Ishikawa (cell line): Measurements from ENCODE around the gene GATA1.

Experiments
- CEBPB ChIP-seq: IDR thresholded peaks from 2 replicates; pipeline ENCODE4 v1.6.1; 2012
- EGR1 ChIP-seq: IDR thresholded peaks from 2 replicates; pipeline ENCODE4 v1.6.1; 2012
- MAX ChIP-seq: IDR thresholded peaks from 2 replicates; pipeline ENCODE4 v1.6.1; 2012
- REST ChIP-seq: IDR thresholded peaks from 2 replicates; pipeline ENCODE4 v1.6.1; 2012; ENCODE audit warnings: low read depth, mild to moderate bottlenecking
- TAF1 ChIP-seq: IDR thresholded peaks from 2 replicates; pipeline ENCODE4 v1.6.1; 2012; ENCODE audit warnings: low read depth, mild to moderate bottlenecking
- ZBTB7A ChIP-seq: IDR thresholded peaks from 2 replicates; pipeline ENCODE4 v1.6.1; 2012; ENCODE audit warnings: low read depth

GRCh38 chrX:48802905-48803200 lies 16.5 kb downstream of the GATA1 start:
- TF ChIP-seq MAX: no peak
- no peak for TF ChIP-seq CEBPB
- TF ChIP-seq ZBTB7A: no peak
- TF ChIP-seq EGR1: no peak
- TF ChIP-seq REST: peak; percentile 60
- no peak for TF ChIP-seq TAF1
